Measurements from ENCODE around the gene RBP2. TPM values are rescaled to one million over a fixed set of nuclear protein-coding genes. Genes with fewer than 3 reads are reported as not detected.

Gene RBP2
- total and polyA plus RNA-seq, 4 donors: 0.79 TPM; not detected in 3

GRCh38 chr3:139519998-139520737, 43.9 kb upstream of the RBP2 start:
- peak; percentile 40 to 52 for TF ChIP-seq RAD21 (IDR thresholded peaks at IDR 0.05)
- TF ChIP-seq NR2F2 (IDR thresholded peaks at IDR 0.05): no peak
- TF ChIP-seq MAX (IDR thresholded peaks at IDR 0.05): no peak
- no peak for TF ChIP-seq REST (IDR thresholded peaks at IDR 0.05)
- no peak for TF ChIP-seq ZBTB33 (IDR thresholded peaks at IDR 0.05)
- TF ChIP-seq TAF1 (conservative IDR thresholded peaks at IDR 0.05): no peak
- TF ChIP-seq HNF4G (IDR thresholded peaks at IDR 0.05): no peak
- no peak for TF ChIP-seq GABPA (IDR thresholded peaks at IDR 0.05 in 1 of 2, conservative IDR thresholded peaks at IDR 0.05 in 1 of 2)
- TF ChIP-seq CTCF (IDR thresholded peaks at IDR 0.05; ENCODE audit: low read depth, low read length, missing input control): peak; percentile 4
- no peak for TF ChIP-seq YY1 (IDR thresholded peaks at IDR 0.05)
- TF ChIP-seq ATF3 (IDR thresholded peaks at IDR 0.05): no peak
- no peak for TF ChIP-seq FOXA1 (IDR thresholded peaks at IDR 0.05)
- TF ChIP-seq FOXA2 (IDR thresholded peaks at IDR 0.05): no peak
- no peak for TF ChIP-seq JUND (IDR thresholded peaks at IDR 0.05)
- Histone ChIP-seq H3K27ac (ENCODE audit: low read depth in 1 of 2, low read length in 2 of 2) (no peak overlapping the region), H3K4me1 (ENCODE audit: control insufficient read depth in 4 of 4, insufficient read depth in 4 of 4, low read length in 3 of 4) (no peaks in the 10 kb centered on the region), H3K36me3 (ENCODE audit: control insufficient read depth in 4 of 4, insufficient read depth in 3 of 4, low read depth in 1 of 4, low read length in 3 of 4) (no peaks in the 10 kb centered on the region), H3K9me3 (ENCODE audit: control insufficient read depth in 4 of 4, low read length in 3 of 4) (no peaks in the 10 kb centered on the region), H3K4me3 (ENCODE audit: low read depth in 1 of 3, low read length in 3 of 3) (no peak overlapping the region), H3K27me3 (ENCODE audit: control insufficient read depth in 4 of 4, insufficient read depth in 4 of 4, low read length in 3 of 4) (no peaks in the 10 kb centered on the region), H3K9ac (ENCODE audit: low read depth in 1 of 2, low read length in 2 of 2) (no peak overlapping the region)
- whole genome bisulfite sequencing: 83% methylated on average over 7 of the region's 7 CpGs
- peak; percentile 56 for DNase-seq (ENCODE audit: low spot score)
